Thyroid gland (tissue), 4 donors: ENCODE results near the gene SPECC1.

ENCODE experiments used
- CTCF ChIP-seq, 6 experiments: fragments of 200-600 bp in 3 of 6; fragments of 450-650 bp in 3 of 6; sonication (generic) in 3 of 6; IDR thresholded peaks; one replicate each; pipeline ENCODE4 v1.5.1; 2016 to 2019; ENCODE audit warnings: antibody characterized with exemption in 6 of 6, mild to moderate bottlenecking in 2 of 6, inconsistent platforms in 1 of 6, moderate library complexity in 1 of 6
- POLR2A ChIP-seq, 2 donors: fragments of 450-650 bp; IDR thresholded peaks; one replicate each; pipeline ENCODE4 v1.6.1; 2017; ENCODE audit warnings: antibody characterized with exemption in 2 of 2, mild to moderate bottlenecking in 2 of 2, moderate library complexity in 1 of 2

DNA sequence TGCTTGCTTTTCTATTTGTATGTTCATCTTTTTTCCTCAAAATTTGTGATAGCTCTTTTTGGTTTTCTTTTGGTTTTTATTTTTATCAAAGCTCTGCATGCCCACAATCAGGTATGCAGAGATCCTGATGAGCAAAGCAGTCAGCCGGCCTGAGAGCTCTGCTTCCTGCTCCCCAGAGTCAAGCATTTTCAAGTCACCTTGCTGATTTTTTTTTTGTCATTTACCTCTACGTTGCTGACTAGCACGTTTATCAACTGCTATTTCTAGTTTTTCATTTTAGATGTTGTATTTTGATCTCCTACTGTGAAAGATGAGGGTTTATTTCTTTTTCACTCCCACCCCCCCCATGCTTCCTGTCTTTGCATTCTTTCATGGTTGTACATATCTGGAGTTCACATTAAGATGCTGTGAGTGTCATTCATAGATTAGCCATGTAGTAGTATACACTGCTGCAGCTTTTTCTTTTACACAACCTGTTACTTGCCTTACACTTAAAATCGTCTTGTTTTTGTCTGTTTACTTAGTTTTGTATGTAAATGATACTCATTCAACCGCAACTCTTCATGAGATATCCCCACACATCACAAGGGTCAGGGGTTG lies 262.0 kb downstream of the SPECC1 start:
- TF ChIP-seq CTCF (IDR thresholded peaks at IDR 0.05) (no peak), POLR2A (IDR thresholded peaks at IDR 0.05) (no peak)
